GM10847 (cell line): ENCODE results near the gene OAF.

ENCODE experiments used
- POLR2A ChIP-seq: IDR thresholded peaks from 2 replicates; pipeline ENCODE4 v1.6.1; 2011; ENCODE audit not compliant: insufficient read length; ENCODE audit errors: extremely low read depth

The OAF gene

DNA sequence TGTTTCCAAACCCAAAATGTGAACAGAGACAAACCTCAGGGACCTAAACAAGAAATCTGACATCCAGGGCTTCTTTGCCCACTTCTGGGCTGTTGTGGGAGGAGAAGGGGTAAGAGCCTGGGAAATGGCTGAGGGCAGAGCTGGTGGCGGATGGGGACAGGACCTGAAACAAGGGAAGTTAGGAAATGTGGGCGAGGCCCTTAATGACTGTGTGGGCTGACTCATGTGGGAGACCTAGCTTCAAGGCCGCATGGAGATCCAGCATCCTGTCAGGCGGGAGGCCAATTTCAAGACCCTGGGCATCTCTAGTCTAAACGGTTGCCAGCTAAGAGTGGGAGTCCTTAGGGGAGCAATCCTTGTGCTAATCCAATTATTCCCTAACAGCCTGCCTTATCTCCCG, 2.1 kb upstream of the OAF start:
- no peak for TF ChIP-seq POLR2A

DNA sequence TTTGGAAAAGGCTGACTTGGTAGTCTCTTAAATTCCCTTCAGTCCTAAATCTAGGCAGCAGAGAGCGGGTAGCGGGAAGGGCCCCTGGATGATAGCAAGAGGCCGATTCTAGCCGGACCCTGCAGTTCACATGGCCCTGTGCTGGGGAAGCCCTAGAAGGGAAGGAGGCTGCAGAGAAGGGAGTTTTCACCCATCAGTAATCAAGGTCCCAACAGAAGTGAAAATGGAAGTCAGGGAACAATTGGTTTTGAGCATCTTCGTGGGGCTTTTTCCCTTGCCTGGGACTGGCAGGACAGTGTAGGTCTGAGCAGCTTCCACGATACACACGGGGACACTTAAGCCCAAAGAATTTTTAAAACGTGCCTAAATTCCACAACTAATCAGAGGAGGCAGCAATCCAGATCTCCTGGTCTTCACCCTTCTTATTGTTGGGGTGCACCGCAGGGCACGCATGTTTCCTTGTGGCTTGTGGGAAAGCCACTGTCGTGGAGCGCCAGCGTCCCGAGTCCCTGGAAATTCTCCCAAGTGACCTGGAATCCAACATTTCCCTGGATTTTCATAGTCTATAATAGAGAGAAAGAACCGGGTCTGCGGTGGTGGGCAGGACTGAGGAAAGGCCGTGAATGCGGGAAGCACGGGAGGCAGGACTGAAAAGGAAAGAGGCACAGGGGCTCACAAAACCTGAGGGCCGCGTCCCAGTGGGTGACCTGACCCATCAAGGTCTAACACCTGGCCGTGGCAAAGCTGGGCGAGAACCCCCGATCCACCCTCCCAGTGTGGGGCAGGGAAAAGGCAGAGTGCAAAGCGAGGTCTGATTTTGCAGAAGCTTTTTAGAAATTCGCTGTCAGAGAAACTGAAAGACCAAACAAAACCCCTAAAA, 846 bp upstream of the OAF start:
- TF ChIP-seq POLR2A, result no peak

DNA sequence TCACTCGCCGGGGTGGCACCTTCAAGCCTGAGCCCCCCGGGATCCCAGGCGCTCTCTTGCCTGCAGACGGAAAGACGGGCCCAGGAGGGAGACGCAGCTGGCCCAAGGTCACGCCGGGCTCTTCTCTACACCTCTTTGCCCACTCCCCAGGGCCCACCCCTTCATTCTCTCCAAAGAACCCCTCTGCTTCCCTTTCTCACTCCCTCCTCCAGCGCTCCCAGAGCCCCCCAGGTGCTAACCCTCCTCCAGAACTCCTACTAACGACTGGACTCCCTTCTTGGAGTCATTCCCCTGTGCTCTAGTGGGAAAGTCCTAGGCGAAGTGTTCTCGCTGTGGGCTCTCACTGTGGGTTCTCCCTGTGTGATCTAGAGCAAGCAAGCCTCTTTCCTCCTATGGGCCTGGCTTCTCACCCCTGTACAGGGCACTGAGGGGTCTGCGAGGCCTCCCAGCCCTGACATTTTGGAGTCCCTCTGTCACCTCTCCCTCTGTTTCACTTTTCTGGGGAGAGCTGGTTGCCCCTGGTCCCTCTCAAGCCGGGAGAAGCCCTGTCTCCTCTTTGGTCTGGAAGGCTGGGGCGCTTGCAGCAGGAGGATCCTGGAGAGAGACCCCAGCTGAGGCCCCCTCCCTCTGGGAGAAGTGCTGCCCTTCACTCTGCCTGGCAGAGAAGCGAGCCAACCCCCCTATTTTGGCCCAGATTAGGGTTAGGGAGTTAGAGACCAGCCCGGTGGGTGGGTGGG, 858 bp downstream of the OAF start:
- no peak for TF ChIP-seq POLR2A

DNA sequence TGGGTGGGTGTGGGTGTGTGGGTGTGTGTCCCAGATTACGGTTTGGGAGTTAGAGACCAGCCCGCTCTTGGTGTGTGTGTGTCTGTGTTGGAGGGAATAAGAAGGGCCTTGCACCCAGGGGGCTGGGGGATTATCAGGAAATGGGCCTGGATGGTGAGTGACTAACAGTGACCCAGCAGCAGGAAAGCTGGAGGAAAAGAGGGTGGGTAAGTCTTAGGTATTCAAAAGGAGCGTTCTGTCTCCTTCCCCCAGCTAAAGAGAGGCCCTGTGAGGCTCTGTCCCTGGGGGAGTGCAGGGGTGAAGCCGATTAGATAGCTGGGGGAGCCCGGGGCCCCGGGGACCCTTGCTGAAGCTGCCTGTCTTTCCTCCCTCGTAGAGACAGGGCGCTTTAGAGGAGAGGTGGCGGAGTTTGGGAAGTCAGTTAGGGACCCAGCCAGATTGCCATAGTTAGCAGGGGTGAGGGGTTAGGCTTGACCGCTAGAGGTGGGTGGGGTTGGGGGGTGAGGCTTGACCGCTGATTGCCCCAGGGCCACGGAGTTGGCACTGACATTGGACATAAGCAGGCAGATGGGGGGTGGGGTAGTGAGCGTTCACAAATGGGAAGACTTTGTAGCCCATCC, 1.5 kb downstream of the OAF start:
- TF ChIP-seq POLR2A, result no peak

DNA sequence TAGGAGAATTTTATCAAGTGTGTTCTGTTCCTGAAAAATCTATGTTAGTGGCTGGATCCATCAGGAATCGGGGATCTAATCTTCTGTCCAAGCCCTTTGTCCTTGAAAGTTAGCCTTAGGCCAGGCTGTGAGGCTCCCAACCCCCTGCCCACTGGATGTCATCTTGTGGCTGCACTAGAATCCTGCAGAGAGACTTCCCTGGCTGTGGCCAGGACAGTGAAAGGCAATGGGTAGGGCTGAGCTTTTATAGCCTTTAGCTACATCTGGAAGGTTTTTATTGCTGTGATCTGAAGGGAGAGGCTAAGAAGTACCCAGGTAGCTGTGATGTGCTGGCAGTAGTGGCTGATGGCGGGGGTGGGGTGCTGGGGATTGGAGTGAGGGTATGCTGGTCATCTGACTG, 2.1 kb downstream of the OAF start:
- no peak for TF ChIP-seq POLR2A

DNA sequence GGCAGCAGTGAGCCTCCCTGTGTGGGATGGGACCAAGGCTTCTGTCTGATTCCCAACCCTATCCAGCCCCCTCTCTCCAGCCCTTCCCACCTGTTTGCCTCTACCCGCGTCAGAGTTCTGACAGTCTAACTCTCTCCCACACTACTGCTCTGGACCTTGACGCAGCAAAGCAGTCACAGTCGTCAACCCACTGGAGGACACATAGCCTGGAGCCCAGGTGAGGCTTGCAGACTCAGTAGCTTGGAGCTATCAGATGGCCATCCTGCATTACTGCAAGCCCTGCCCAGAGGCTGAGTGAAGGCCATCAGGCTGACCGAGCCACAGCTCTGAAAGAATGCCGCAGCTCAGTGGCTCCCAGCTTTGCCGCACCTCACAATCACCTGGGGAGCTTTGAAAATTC, 3.7 kb downstream of the OAF start:
- TF ChIP-seq POLR2A, result no peak

DNA sequence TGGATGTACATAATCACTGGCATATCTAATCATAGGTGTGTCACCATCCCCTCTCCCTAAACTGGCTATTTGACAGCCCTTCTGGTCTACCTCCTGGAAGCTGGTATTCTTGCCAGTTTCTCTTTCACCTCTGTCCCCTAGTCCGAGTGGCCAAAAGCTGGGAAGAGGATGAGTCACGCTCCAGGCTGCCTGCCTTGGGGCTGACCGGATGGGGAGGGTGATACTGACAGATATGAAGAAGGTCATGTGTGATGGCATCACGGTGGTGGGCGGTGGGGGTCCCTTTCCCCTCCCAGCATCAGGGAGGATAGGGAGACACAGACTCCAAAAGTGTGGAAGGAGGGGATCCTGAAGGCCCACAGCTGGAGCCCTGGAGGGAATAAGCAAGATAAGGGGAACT, 4.8 kb downstream of the OAF start:
- TF ChIP-seq POLR2A, result no peak

DNA sequence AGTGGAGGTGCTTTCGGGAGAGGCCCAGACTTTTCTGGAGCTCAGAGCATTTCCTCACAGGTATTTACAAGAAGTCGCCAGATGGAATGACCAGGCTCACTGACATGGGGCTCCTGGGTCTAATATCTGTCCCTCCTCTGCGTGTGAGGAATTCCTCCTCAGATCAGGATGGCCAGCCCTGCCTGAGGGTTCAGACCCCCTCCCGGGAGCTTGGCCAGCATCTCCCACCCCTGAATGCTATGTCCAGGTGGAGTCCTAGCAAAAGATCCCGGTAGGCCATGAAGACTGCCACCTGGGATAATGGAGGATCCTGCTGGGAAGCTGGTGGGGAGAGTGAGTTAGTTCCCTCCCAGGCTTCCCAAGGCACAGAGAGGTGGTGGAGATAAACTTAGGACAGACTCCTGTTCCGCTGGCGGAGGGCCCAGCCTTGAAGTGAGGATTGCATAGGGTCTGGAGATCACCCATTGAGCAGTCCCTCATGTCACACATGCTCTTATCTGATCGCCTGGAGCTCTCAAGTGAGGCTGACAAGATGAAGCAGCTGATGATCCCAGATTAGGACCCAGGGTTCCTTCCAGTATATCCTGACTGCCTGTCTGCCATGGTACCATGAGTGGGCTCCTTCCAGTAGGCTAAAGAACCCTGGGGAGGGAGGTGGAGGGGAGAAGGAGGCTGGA, 5.7 kb downstream of the OAF start:
- TF ChIP-seq POLR2A, result no peak

DNA sequence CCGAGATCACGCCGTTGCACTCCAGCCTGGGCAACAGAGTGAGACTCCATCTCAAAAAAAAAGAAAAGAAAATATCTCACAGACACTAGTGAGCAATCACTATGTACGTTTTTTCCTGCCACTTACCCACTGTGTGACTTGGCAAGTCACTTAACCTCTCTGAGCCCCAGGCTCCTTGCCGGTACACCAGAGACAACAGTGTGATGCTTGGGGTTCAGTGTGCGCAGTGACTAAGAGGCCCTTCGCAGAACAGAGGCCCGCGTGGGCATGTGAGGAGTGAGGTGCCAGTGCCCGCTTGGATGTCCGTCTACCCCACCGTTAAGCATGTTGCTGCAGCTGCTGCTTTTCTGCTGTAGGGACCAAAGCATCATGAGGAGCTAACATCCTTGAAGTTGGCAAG, 6.7 kb downstream of the OAF start:
- TF ChIP-seq POLR2A, result no peak

DNA sequence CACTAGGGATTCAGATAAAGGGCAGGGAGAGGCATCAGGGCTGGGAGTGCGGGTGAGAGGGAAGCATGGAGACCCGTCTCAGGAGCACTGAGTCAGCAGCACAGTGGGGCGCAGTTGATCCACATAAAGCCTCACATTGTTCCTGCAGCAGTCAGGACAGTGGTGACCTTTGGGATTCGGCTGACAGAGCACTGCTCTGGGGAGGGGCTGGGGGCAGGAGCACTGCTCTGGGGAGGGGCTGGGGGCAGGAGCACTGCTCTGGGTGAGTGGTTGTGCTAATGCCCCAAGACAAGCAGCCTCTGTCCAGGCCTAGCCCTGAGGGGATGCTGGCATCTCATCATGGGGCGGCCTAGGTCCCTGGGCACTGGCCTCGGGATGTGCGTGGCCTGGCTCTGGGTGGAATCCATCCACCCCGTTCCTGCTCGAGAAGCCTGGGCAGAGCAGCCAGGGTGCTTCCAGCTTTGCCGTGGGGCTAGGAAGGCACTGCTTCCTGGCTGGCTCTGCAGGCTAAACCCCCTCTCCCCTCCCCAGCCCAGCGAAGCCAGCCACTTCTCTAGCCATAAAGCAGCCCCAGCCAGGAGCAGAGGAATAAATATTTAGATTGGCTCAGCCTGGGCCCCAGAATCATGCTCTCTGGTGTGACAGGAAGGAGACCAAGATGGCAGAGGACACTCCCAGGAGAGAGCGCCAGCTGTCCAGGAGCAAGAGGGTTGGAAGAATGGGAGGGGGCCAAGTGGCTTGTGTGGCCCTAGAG, 7.3 kb downstream of the OAF start:
- TF ChIP-seq POLR2A, result no peak

DNA sequence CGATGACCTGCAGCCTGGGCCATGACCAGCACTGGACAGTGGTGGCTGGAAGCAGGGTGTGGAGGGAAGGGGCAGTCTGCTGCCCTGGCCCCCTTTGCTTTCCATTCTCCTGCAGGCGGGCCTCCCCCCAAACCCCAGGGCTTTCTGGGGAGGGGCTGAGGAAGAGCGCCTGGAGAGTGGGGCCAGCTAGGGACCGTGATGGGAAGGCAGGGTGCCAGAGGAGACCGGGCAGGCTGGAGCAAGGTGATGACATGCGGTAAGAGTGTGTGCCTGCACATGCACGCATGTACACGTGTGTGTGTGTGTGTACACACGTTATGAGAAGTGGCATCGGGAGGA, 7.8 kb downstream of the OAF start:
- TF ChIP-seq POLR2A, result no peak

DNA sequence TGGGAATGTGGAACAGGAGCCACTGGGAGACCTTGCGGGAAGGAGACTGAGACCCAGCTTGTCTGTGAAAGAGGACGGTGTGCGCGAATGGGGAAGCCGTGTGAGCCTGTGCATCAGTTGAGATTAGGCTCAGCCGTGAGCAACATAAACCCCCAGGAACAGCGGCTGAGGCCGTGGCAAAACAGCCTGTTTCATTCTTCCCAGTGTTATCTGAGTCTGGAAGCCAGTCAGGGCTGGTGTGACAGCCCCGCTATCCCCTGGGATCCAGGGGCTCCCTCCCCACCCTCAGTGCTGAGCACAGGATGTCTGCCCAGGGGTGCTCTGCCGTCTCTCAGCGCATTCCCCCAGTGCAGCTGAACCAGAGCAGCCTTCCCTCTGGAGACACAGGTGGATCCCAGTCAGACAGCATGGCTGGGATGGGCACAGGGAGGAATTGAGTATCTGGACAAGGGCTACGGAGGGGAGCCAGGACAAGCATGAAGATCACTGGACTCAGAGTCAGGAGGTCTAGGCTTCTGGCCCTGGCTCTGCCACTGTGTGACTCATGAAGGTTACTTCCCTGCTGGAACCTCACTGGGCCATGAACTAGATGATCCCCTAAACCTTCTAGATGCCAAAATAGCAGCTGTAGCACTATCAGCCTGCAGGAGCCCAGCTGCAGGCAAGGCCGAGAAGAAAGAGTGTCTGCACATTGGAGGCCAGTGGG, 8.6 kb downstream of the OAF start:
- TF ChIP-seq POLR2A, result no peak

DNA sequence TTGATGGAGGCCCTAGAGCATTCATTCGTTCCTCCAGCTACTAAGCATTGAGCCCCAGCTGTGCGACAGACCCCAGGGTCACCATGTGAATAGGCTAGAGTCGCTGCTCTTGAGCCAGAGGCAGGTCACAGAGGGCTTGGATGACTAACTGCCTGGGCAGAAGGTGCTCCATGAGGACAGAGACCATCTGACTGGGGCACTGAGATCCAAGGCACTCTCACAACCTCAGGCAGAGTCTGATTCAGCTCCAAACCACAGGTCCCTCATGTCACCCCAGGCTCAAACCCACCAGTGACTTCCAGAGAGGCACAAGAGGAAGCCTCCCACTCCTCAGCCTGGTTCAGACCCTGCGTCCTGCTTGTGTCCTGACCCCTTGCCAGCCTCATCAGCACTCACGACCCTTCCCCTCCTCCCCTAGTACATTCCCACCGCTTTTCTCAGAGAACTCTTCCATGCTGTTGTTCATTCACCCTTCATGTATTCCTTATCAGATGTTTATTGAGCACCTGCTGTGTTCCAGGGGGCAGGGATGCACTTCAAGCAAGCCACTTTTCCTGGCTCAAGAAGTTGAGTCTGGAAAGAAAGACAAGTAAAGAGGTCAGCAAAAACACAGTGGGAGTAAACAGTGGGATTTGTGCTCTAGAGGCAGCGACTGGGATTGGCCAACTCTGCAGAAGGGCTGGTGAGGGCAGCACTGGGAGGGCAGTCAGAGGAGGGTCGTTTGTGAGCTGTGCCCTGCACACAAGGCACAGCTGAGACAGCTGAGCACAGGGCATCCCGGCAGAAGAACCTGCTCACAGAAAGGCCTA, 9.3 kb downstream of the OAF start:
- no peak for TF ChIP-seq POLR2A

DNA sequence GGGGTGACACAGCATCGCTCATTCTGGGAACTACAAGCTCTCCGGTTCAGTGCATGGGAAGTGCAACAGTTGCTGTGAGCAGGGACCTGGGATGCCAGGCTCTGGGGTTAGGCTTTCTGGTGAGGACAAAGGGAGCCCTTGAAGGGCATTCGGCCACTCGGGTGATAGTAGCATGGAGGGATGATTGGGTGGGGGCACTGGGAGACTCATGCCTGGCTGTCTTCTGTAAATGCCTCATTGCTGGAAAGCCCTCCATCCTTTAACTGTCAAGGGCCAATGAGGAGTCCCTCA, 9.9 kb downstream of the OAF start:
- TF ChIP-seq POLR2A, result no peak
